Chondrocyte (in vitro differentiated cells): ENCODE data around the gene CEP89. TPM values are rescaled to one million over a fixed set of nuclear protein-coding genes. Genes with fewer than 3 reads are reported as not detected.
"Not testable (repeated sequence)": the region's sequence is repeated elsewhere in the genome, so short reads cannot be mapped to it uniquely, and the experiment has no call there.

Experiments
- DNase-seq: peaks from one replicate; pipeline ENCODE4 v3.0.0; 2021; ENCODE audit warnings: mixed read lengths, low spot score
- H3K27ac Mint-ChIP-seq: one replicate; pipeline ENCODE4 v1.8.0; 2021; ENCODE audit warnings: mild to moderate bottlenecking, moderate library complexity, mixed read lengths; ENCODE audit not compliant: unreplicated experiment
- H3K27me3 Mint-ChIP-seq: 2 replicates; pipeline ENCODE4 v1.8.0; 2021; ENCODE audit warnings: low read depth, mixed read lengths
- H3K36me3 Mint-ChIP-seq: 2 replicates; pipeline ENCODE4 v1.8.0; 2021; ENCODE audit warnings: low read depth, mixed read lengths
- H3K4me1 Mint-ChIP-seq: 2 replicates; pipeline ENCODE4 v1.8.0; 2021; ENCODE audit warnings: low read depth, mild to moderate bottlenecking, mixed read lengths
- H3K4me3 Mint-ChIP-seq: one replicate; pipeline ENCODE4 v1.8.0; 2021; ENCODE audit warnings: mild to moderate bottlenecking, moderate library complexity, mixed read lengths; ENCODE audit not compliant: unreplicated experiment
- H3K9me3 Mint-ChIP-seq: 2 replicates; pipeline ENCODE4 v1.8.0; 2021; ENCODE audit warnings: low read depth, mixed read lengths
- CTCF ChIP-seq: fragments of 200-600 bp; sonication (generic); IDR thresholded peaks from 2 replicates; pipeline ENCODE4 v1.5.0; 2021; ENCODE audit warnings: antibody characterized with exemption, mild to moderate bottlenecking, moderate library complexity
- total RNA-seq: library from RNA; stranded (reverse); gene quantifications from 3 replicates; pipeline ENCODE4 v1.2.1, GENCODE V29; 2021

The CEP89 gene
- total RNA-seq, 1 donor from 2014 or later, result 29.8 TPM

GRCh38 chr19:32971012-32971595, 654 bp downstream of the CEP89 start:
- peaks cover 4% of the 10 kb centered on the region for H3K36me3 Mint-ChIP-seq
- H3K27ac Mint-ChIP-seq, result peak overlapping the region; percentile 98
- H3K27me3 Mint-ChIP-seq, result no peaks in the 10 kb centered on the region
- no peak for TF ChIP-seq CTCF
- peaks cover 15% of the 10 kb centered on the region for H3K4me1 Mint-ChIP-seq
- H3K4me3 Mint-ChIP-seq, result peak overlapping the region; percentile 99
- DNase-seq, result no peak
- H3K9me3 Mint-ChIP-seq, result no peaks in the 10 kb centered on the region

- DNase-seq, result no peak
- H3K36me3 Mint-ChIP-seq, result peaks cover 5% of the 10 kb centered on the region
- no peaks in the 10 kb centered on the region for H3K27me3 Mint-ChIP-seq
- H3K4me3 Mint-ChIP-seq, result no peak overlapping the region
- H3K4me1 Mint-ChIP-seq, result peaks cover 15% of the 10 kb centered on the region
- H3K27ac Mint-ChIP-seq, result no peak overlapping the region
- TF ChIP-seq CTCF, result no peak
- no peaks in the 10 kb centered on the region for H3K9me3 Mint-ChIP-seq
Measured at GRCh38 chr19:32969549-32969948, 2.2 kb downstream of the CEP89 start.

- DNase-seq, result no peak
- Mint-ChIP-seq H3K27ac (no peak overlapping the region), H3K4me3 (no peak overlapping the region), H3K9me3 (no peaks in the 10 kb centered on the region), H3K27me3 (no peaks in the 10 kb centered on the region), H3K4me1 (peaks cover 9% of the 10 kb centered on the region), H3K36me3 (peaks cover 16% of the 10 kb centered on the region)
- TF ChIP-seq CTCF, result no peak
Measured at GRCh38 chr19:32966750-32967149, 5.0 kb downstream of the CEP89 start.

- no peaks in the 10 kb centered on the region for H3K4me1 Mint-ChIP-seq
- H3K27me3 Mint-ChIP-seq, result no peaks in the 10 kb centered on the region
- no peak overlapping the region for H3K4me3 Mint-ChIP-seq
- H3K27ac Mint-ChIP-seq, result no peak overlapping the region
- H3K36me3 Mint-ChIP-seq, result peaks cover 43% of the 10 kb centered on the region
- TF ChIP-seq CTCF, result no peak
- no peak for DNase-seq
- H3K9me3 Mint-ChIP-seq, result no peaks in the 10 kb centered on the region
Measured at GRCh38 chr19:32945260-32945659, 26.5 kb downstream of the CEP89 start.

- H3K4me3 Mint-ChIP-seq, H3K27me3 Mint-ChIP-seq, H3K9me3 Mint-ChIP-seq, H3K27ac Mint-ChIP-seq, DNase-seq, H3K4me1 Mint-ChIP-seq: not testable (repeated sequence)
- H3K36me3 Mint-ChIP-seq, result peaks cover 32% of the 10 kb centered on the region
Measured at GRCh38 chr19:32941273-32941672, 30.5 kb downstream of the CEP89 start.

GRCh38 chr19:32936065-32936464, 35.7 kb downstream of the CEP89 start:
- no peaks in the 10 kb centered on the region for H3K4me1 Mint-ChIP-seq
- no peaks in the 10 kb centered on the region for H3K9me3 Mint-ChIP-seq
- H3K27ac Mint-ChIP-seq, result no peak overlapping the region
- H3K27me3 Mint-ChIP-seq, result no peaks in the 10 kb centered on the region
- peak; percentile 77 for DNase-seq
- no peak overlapping the region for H3K4me3 Mint-ChIP-seq
- peaks cover 29% of the 10 kb centered on the region for H3K36me3 Mint-ChIP-seq
- no peak for TF ChIP-seq CTCF
